ENCODE measurements around the gene EPHA7.

The EPHA7 gene

DNA sequence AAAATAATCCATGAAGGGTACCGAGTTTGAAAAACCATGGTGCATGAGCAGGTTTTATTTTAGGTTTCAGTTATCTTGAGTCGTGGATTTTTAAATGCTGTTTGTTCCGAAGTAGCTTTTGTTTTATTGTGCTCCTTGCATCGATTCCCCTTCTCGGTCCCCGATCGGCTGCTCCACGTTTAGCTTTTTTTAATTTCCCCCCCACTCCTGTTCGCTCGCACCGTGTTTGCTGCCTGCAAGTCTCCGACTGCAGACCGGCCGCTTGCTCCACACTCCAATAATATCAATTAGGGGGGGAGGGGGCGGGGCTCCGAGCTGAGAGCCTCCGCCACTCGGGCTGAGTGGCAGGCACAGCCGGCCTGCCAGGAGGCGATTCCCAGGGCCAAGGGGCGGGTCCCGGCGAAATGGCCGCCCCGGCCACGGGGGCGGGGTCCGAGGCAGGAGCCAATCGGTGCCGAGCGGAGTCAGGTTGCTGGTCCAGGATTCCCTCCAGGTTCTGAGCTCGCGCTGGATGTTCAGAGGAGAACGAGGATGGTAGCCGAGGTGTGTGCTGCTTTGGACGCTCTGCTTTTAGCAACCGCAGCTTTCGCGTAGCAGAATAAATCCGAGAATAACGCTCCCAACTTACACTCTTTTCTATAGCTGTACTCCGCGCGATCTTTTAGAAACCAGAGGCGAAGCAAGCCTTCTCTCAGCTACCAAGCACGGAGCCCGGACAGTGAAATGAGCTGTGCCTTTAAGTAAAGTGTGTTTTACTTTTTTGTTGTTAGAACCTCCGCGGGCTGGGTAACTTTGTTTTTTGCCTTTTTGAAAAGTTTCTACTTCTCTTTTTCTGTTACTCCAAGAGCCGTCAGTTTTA lies at the start of gene EPHA7:
Gene EPHA7 (minus strand): TSS at position 256 of the 859 bp plus-strand sequence. CDS start 218 bp downstream, at position 38.
- peak; percentile 92 for DNase-seq

GRCh38 chr6:93468291-93468690 lies 48.9 kb upstream of the EPHA7 start:
- DNase-seq = peak; percentile 9

DNA sequence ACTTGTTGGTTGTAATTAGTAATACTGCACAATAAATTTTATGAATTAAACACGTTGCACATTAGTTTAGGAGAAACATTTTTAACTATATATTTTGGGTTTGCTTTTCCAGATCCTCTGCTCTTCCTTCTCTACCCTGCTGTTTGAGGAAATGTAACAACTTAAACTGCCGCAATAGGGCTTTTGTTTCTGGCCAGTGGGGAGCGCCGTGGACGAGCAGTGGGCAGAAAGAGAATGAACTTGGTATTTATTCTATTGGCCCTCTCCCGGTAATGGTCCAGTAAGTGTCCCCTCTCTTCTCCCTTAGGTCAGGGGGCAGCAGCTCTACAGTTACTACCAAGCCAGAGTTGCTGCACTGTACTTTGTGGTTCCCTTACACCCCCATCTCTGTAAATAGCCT lies 35.2 kb upstream of the EPHA7 start:
- DNase-seq = no peak

- DNase-seq = no peak
Measured at GRCh38 chr6:93453956-93454355, 34.6 kb upstream of the EPHA7 start.

GRCh38 chr6:93447874-93448273 lies 28.5 kb upstream of the EPHA7 start:
- DNase-seq = no peak

DNA sequence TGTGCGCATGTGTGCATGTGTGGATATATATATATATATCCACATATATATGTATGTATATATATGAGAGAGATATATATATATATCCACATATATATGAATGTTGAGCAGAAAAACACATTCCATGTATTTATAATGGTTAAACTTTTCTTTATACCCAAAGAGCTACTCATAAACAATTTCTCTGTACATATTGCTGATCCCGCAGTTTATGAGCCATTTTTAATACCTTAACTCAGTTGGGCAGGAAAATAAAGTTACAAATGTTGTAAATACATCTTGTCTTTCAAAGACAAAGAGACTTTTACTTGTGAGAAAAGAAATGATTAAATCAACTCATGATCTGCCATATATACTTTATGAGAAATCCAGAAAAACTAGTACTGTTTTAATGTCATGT lies 18.1 kb upstream of the EPHA7 start:
- DNase-seq = no peak

DNA sequence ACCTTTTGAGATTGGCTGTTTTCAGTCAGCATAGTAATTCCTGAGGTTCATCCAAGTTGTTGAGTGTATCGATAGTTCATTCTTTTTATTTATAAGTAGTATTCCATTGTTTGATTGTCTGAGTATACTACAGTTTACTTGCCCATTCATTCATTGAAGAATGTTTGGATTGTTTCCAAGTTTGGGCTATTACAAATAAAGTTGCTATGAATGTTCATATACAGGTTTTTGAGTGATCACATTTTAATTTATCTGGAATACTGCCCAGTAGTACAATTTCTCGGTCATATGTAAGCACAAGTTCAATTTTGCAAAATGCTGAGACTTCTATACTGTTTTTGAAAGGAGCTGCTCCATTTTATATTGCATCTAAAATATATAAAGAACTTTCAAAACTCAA lies 14.2 kb upstream of the EPHA7 start:
- DNase-seq = no peak

GRCh38 chr6:93424303-93425064 lies 5.1 kb upstream of the EPHA7 start:
- DNase-seq = no peak

GRCh38 chr6:93423542-93423941 lies 4.2 kb upstream of the EPHA7 start:
- no peak for DNase-seq

DNA sequence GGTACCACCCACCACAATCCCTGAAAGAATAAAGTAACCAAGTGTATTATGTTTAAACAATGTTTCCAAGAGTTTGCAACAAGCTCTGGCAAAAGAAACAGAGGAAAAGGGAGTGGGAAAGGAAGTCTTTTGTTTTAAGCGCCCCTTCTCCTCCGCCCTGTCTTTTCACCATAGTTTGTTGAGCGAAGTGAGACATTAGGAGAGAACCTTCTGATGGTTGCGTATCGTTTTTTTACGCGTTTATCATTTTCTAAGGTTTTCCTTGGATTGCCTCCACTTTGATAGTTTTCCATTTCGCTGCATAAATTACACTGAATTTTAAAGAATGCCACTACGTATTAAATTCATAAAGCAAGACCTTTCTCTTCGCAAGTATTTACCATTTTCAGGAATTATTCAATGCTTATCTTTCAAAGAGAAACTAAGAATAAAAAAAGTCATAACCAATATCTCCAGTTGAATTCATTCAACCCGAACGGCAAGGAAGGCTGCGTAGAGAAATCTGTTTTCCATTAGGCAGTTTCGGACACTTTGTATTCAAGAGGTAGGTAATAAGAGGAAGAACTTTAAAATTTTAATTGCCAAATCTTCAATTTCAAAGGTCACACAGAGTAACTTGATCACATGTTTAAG lies 920 bp upstream of the EPHA7 start:
- DNase-seq = no peak

- DNase-seq = peak; percentile 57
Measured at GRCh38 chr6:93418408-93419303, 703 bp downstream of the EPHA7 start.

GRCh38 chr6:93418033-93418407 lies 1.3 kb downstream of the EPHA7 start:
- DNase-seq = no peak

DNA sequence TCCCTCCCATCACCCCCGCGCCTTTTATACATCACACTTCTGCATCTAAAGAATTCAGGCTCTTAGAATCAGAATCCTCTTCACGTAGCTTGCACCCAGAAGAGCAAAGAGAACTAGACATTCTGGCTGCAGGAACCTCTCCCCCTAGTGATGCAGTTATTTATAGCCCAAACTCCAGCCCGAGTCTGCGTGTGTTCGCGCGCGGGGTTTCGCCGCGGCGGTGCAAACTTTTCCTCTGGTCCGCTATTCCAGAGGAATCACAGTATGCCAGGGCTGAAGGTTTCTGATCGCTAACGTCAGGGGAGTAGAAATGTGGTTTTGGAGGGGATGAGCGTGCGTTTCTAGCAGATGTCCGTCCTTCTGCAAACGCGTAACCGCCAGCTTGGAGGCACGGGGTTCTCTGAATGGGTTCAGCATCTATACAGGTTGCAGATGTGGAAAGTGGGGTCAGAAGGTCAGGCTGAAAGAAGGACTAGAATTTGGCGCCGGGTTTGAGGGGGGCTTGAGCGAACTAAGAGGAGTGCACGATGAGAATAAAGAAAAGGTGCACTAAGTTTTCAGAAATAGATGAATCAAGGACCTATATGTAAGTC lies 1.8 kb downstream of the EPHA7 start:
- no peak for DNase-seq

DNA sequence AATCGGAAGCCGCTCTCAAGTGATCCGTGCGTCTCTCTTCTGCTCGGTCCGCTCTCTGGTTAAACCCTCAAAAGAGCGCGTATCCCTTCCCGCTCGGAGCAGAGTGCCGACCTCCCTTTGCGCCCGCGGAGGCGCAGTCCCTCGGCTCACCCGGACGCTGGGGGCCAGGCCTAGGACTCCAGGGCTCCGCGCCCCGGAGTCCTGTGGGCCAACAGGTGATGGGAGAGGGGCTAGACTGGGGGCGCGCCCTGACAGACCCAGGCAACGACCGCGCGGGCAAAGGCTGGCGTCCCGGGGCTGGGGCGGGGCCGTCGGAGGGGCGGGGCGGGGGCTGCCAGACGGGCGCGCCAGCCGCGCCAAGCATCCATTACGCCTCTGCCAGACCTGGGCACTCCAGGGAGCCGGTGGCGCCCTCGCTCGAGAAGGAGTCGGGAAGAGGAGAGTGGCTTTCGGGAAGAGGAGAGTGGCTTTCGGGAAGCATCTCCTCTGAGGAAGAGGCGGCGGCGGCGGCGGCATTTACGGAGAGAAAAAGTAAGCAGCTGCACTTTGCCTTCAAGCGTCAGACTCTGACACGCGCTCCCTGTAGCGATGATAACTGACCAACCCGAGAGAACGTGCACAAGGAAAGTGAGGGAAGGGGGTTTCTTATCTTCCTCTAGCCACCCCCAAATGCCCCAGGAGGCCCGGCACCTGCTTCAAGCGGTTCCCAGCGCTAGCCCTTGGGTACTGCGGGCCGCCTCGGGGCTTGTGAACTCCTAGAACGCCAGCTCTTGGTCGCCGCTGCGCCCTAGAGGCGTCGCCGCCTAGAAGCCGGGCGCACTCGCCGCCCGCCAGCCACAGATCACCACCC lies 2.6 kb downstream of the EPHA7 start:
- peak; percentile 18 for DNase-seq

DNA sequence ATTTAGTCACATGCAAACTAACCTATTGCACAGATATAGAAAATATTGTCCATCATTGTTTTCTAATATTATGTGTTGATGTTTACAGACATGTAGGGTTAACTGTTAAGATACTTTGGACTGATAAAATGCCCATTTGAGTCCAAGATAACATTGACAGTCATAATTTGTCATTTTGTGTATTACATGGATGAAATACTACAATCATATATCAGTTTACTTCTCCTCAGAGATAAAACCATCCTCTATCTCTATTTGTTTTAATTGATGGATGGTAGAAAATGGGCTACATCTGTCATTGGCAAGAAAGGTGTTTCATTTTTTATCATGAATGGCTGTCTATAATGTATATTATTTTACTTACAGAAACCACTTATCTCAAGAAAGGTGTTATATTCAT lies 6.2 kb downstream of the EPHA7 start:
- no peak for DNase-seq

DNA sequence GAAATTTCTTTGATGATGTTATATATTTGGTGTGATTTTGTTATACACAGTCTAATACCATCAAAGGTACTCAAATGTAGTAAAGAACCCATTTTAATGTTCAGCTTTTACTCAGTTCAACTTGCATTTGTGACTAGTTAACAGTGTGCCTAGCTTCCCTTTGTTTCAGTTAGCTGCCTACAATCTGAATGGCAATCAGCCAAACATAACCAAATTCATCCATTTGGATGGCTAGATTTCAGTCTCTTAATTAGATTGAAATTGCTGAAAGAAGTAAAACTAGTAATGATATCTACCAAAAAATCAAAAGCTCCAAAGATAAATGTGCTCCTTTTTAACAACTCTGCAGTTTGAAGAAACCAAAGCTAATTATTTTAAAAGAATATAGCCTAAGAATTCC lies 6.9 kb downstream of the EPHA7 start:
- no peak for DNase-seq

GRCh38 chr6:93407186-93407585 lies 12.2 kb downstream of the EPHA7 start:
- peak; percentile 59 for DNase-seq

- no peak for DNase-seq
Measured at GRCh38 chr6:93403390-93403789, 16.0 kb downstream of the EPHA7 start.

- DNase-seq = no peak
Measured at GRCh38 chr6:93398723-93399122, 20.6 kb downstream of the EPHA7 start.

GRCh38 chr6:93394471-93394870 lies 24.9 kb downstream of the EPHA7 start:
- no peak for DNase-seq

DNA sequence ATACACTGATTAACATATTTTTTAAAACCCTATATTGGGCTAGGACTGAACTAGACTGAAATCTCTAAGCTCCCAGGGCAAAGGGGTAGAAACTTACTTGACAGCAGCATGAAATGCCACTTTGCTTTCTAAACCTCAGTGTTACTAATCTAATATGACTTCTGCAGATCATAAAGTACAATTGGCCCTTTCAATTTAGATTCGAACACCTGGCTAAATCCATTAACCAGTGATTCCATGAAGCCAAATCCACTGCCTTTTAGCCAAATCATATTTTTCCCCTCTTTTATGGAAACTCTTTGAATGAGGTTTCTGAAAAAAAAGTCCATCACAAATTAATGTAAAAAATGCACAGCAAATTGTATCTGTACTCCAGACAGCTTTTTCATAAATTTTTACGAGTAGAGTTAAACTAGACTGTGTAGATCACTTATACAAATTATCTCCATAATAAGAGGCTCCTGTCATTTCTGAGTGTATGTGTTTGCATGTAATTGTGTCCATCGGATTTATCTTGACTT lies 25.7 kb downstream of the EPHA7 start:
- no peak for DNase-seq
